Fibroblast of pulmonary artery (primary cell): Measurements from ENCODE around the gene OVCA2.
"Not testable (repeated sequence)": the region's sequence is repeated elsewhere in the genome, so short reads cannot be mapped to it uniquely, and the experiment has no call there.

Experiments used
- DNase-seq: peaks from one replicate; pipeline ENCODE4 v3.0.0-alpha.2; 2010; ENCODE audit warnings: low read depth
- H3K4me3 ChIP-seq: replicated peaks from 2 replicates; pipeline ENCODE4 v1.5.1; 2011; ENCODE audit warnings: low read depth, mild to moderate bottlenecking, control low read depth, low read length, moderate library complexity
- CTCF ChIP-seq: IDR thresholded peaks from 2 replicates; pipeline ENCODE4 v1.5.1; 2011; ENCODE audit warnings: mild to moderate bottlenecking, control low read depth, low read length, inconsistent platforms; ENCODE audit errors: missing control alignments

Gene OVCA2

GRCh38 chr17:2008332-2009126, 33.3 kb upstream of the OVCA2 start:
- no peak for TF ChIP-seq CTCF
- no peak for DNase-seq
- H3K4me3 ChIP-seq: no peak overlapping the region

- no peak overlapping the region for H3K4me3 ChIP-seq
- no peak for TF ChIP-seq CTCF
- no peak for DNase-seq
Measured at GRCh38 chr17:2009737-2010136, 32.1 kb upstream of the OVCA2 start.

GRCh38 chr17:2011411-2012371, 30.1 kb upstream of the OVCA2 start:
- H3K4me3 ChIP-seq: no peak overlapping the region
- no peak for TF ChIP-seq CTCF
- DNase-seq: no peak

GRCh38 chr17:2012499-2012898, 29.3 kb upstream of the OVCA2 start:
- DNase-seq: no peak
- TF ChIP-seq CTCF: no peak
- H3K4me3 ChIP-seq: no peak overlapping the region

- H3K4me3 ChIP-seq, DNase-seq: not testable (repeated sequence)
Measured at GRCh38 chr17:2013220-2013993, 28.4 kb upstream of the OVCA2 start.

- no peak for TF ChIP-seq CTCF
- no peak for DNase-seq
- no peak overlapping the region for H3K4me3 ChIP-seq
Measured at GRCh38 chr17:2013994-2014317, 27.9 kb upstream of the OVCA2 start.

- no peak overlapping the region for H3K4me3 ChIP-seq
- TF ChIP-seq CTCF: no peak
- DNase-seq: no peak
Measured at GRCh38 chr17:2015314-2015713, 26.5 kb upstream of the OVCA2 start.
